Measurements from ENCODE around the gene DCTD. TPM values are rescaled to one million over a fixed set of nuclear protein-coding genes. Genes with fewer than 3 reads are reported as not detected.
A peak's percentile ranks its signal among the peaks of the same experiment; 100 is the strongest.

The DCTD gene
- total RNA-seq, 1 donor from 2014 or later = 99.4 TPM

DNA sequence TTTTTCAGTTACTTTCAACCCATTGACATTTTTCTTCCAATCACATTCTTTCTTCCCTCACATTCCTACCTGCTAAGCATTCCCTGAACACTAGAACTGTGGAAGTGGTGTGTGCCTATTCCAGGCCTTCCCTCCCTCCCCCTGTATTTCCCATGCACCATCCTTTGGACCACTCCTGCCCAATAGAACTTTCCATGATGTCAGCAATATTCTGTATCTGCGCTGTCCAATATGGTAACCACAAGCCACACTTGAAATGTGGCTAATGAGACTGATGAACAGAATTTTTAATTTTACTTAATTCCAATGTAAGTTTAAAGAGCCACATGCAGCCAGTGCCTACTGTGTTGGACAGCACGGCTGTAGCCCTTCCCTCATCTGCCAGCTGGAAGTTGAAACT lies 57.5 kb downstream of the DCTD start:
- no peak overlapping the region for H3K4me3 Mint-ChIP-seq (ENCODE audit: low read depth)
- no peaks in the 10 kb centered on the region for H3K36me3 Mint-ChIP-seq (ENCODE audit: insufficient read depth)
- TF ChIP-seq, protein P1, sequence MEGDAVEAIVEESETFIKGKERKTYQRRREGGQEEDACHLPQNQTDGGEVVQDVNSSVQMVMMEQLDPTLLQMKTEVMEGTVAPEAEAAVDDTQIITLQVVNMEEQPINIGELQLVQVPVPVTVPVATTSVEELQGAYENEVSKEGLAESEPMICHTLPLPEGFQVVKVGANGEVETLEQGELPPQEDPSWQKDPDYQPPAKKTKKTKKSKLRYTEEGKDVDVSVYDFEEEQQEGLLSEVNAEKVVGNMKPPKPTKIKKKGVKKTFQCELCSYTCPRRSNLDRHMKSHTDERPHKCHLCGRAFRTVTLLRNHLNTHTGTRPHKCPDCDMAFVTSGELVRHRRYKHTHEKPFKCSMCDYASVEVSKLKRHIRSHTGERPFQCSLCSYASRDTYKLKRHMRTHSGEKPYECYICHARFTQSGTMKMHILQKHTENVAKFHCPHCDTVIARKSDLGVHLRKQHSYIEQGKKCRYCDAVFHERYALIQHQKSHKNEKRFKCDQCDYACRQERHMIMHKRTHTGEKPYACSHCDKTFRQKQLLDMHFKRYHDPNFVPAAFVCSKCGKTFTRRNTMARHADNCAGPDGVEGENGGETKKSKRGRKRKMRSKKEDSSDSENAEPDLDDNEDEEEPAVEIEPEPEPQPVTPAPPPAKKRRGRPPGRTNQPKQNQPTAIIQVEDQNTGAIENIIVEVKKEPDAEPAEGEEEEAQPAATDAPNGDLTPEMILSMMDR (IDR thresholded peaks at IDR 0.05; ENCODE audit: unreplicated experiment) = no peak
- no peak overlapping the region for H3K27ac Mint-ChIP-seq
- peaks cover 12% of the 10 kb centered on the region for H3K4me1 Mint-ChIP-seq (ENCODE audit: low read depth)
- H3K27me3 Mint-ChIP-seq = peaks cover 6% of the 10 kb centered on the region
- no peak for DNase-seq (ENCODE audit: low spot score, unreplicated experiment)
- H3K9me3 Mint-ChIP-seq (ENCODE audit: low read depth) = no peaks in the 10 kb centered on the region

DNA sequence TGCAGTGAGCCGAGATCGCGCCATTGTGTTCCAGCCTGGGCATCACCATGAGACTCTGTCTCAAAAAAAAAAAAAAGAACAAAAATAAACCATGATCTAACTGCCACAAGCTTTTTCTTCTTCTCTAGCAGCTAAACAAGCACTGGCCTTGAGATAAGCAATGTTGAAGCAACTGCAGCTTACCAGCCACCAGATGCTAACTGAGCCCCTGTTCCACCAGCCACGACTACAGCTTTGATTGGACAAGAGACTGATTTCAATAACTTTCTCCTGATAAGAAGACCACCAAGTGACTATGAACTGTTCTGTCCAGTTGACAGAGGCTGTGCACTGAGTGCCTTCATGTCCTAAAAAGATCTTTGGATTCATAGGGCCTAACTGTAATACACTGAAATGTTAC lies 58.5 kb downstream of the DCTD start:
- no peaks in the 10 kb centered on the region for H3K36me3 Mint-ChIP-seq (ENCODE audit: insufficient read depth)
- no peak overlapping the region for H3K4me3 Mint-ChIP-seq (ENCODE audit: low read depth)
- H3K27me3 Mint-ChIP-seq = peaks cover 6% of the 10 kb centered on the region

DNA sequence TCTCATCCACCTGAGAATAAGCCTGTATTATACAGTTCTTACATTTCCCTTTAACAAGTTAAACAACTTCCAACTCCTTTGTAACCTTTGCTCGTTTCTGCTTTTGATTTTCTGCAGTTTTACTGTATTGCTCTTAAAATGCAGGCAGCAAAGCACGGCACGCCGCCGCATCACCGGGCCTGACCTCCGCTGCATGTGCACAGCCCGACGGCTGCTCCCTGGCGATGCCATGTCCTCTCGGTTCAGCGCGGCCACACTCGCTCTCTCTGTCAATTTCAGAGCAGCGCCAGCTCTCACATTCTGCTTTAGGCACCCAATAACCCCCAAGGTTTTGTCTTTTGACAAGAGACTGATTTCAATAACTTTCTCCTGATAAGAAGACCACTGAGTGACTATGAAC lies 60.3 kb downstream of the DCTD start:
- DNase-seq (ENCODE audit: low spot score, unreplicated experiment) = no peak
- H3K9me3 Mint-ChIP-seq (ENCODE audit: low read depth) = peaks cover 2% of the 10 kb centered on the region
- no peaks in the 10 kb centered on the region for H3K4me1 Mint-ChIP-seq (ENCODE audit: low read depth)
- peaks cover 2% of the 10 kb centered on the region for H3K36me3 Mint-ChIP-seq (ENCODE audit: insufficient read depth)
- TF ChIP-seq, protein P1 (IDR thresholded peaks at IDR 0.05; ENCODE audit: unreplicated experiment) = no peak
- H3K27me3 Mint-ChIP-seq = peaks cover 6% of the 10 kb centered on the region
- H3K4me3 Mint-ChIP-seq (ENCODE audit: low read depth) = no peak overlapping the region
- no peak overlapping the region for H3K27ac Mint-ChIP-seq

More for the DNA sequence above, 58.5 kb downstream of the DCTD start:
- no peaks in the 10 kb centered on the region for H3K9me3 Mint-ChIP-seq (ENCODE audit: low read depth)
- DNase-seq (ENCODE audit: low spot score, unreplicated experiment) = no peak
- TF ChIP-seq, protein P1 (IDR thresholded peaks at IDR 0.05; ENCODE audit: unreplicated experiment) = no peak
- no peak overlapping the region for H3K27ac Mint-ChIP-seq
- H3K4me1 Mint-ChIP-seq (ENCODE audit: low read depth) = peaks cover 6% of the 10 kb centered on the region

DNA sequence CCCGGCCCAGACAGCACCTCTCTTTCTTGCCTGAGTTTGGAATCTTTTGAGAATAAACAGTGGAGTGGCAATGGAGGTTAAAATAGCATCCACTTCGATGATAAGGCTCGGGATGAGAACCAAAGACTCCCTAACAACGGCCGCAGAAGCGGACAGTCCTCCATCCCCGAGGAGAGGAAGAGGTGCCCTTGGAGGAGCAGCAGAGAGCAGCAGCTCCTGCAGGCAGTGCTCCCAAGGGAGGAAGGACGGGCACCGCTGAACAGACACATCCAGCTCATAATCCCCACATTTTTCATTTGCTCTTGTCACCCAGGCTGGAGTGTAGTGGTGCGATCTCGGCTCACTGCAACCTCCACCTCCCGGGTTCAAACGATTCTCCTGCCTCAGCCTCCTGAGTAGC lies 61.3 kb downstream of the DCTD start:
- Mint-ChIP-seq H3K4me1 (ENCODE audit: low read depth) (no peaks in the 10 kb centered on the region), H3K27me3 (peaks cover under 1% of the 10 kb centered on the region), H3K9me3 (ENCODE audit: low read depth) (peaks cover 2% of the 10 kb centered on the region), H3K36me3 (ENCODE audit: insufficient read depth) (peaks cover 2% of the 10 kb centered on the region), H3K4me3 (ENCODE audit: low read depth) (no peak overlapping the region), H3K27ac (no peak overlapping the region)
- no peak for DNase-seq (ENCODE audit: low spot score, unreplicated experiment)
- TF ChIP-seq, protein P1 (IDR thresholded peaks at IDR 0.05; ENCODE audit: unreplicated experiment) = no peak

DNA sequence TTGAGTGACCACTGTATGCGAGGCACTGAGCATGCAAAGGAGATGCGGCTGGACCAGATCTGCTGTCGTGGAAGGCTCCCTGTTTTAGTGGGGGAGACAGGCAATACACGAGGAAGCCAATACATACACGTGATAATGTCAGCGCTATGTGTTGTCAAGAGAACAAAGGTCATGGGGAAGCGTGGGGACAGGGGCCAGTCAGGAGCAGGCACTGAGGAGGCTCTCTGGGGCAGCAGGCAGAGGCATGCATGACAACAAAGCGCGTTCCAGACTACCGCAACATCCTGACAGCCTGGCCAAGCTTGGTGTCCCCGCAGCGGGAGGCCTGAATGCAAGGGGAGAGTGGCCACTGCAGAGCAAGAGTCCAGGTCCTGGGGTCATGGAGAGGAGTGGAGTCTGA lies 61.9 kb downstream of the DCTD start:
- peak overlapping the region; percentile 23 for H3K27ac Mint-ChIP-seq
- H3K4me1 Mint-ChIP-seq (ENCODE audit: low read depth) = no peaks in the 10 kb centered on the region
- peaks cover 2% of the 10 kb centered on the region for H3K36me3 Mint-ChIP-seq (ENCODE audit: insufficient read depth)
- no peak overlapping the region for H3K4me3 Mint-ChIP-seq (ENCODE audit: low read depth)
- DNase-seq (ENCODE audit: low spot score, unreplicated experiment) = no peak
- TF ChIP-seq, protein P1 (IDR thresholded peaks at IDR 0.05; ENCODE audit: unreplicated experiment) = no peak
- H3K9me3 Mint-ChIP-seq (ENCODE audit: low read depth) = peaks cover 2% of the 10 kb centered on the region
- no peaks in the 10 kb centered on the region for H3K27me3 Mint-ChIP-seq
